Activated CD8-positive, alpha-beta T cell treated with anti-CD3 and anti-CD28 coated beads for 36 hours (primary cell): Measurements from ENCODE around the gene SLC45A3. TPM values are rescaled to one million over a fixed set of nuclear protein-coding genes. Genes with fewer than 3 reads are reported as not detected.
"Not testable (repeated sequence)": the region's sequence is repeated elsewhere in the genome, so short reads cannot be mapped to it uniquely, and the experiment has no call there.

Source experiments
- ATAC-seq: fragments of 200-7000 bp; cut with Tn5 transposase; one replicate; pipeline ENCODE4 v1.10.0; 2021; ENCODE audit warnings: mild to moderate bottlenecking, moderate library complexity
- CTCF ChIA-PET: fragments of 350-600 bp; sonication (Branson Sonifier 250); formaldehyde crosslinking; loops from one replicate; lab custom pipeline; 2021; ENCODE audit warnings: antibody characterized with exemption; lab: Charles Lee
- POLR2A ChIA-PET: fragments of 350-600 bp; sonication (Branson Sonifier 250); formaldehyde crosslinking; loops from one replicate; lab custom pipeline; 2021; ENCODE audit warnings: antibody characterized with exemption; lab: Charles Lee
- DNase-seq: peaks from one replicate; pipeline ENCODE4 v3.0.0-alpha.2; 2020
- H3K27ac Mint-ChIP-seq: one replicate; pipeline ENCODE4 v1.8.0; 2021; ENCODE audit warnings: mild to moderate bottlenecking, mixed read lengths
- H3K27me3 Mint-ChIP-seq: one replicate; pipeline ENCODE4 v1.8.0; 2021; ENCODE audit warnings: mixed read lengths
- H3K36me3 Mint-ChIP-seq: one replicate; pipeline ENCODE4 v1.8.0; 2021; ENCODE audit warnings: low read depth, mixed read lengths
- H3K4me1 Mint-ChIP-seq: one replicate; pipeline ENCODE4 v1.8.0; 2021; ENCODE audit warnings: low read depth, mixed read lengths
- H3K4me3 Mint-ChIP-seq: one replicate; pipeline ENCODE4 v1.8.0; 2021; ENCODE audit warnings: mild to moderate bottlenecking, moderate library complexity, mixed read lengths
- H3K9me3 Mint-ChIP-seq: one replicate; pipeline ENCODE4 v1.8.0; 2021; ENCODE audit warnings: mixed read lengths
- CTCF ChIP-seq: fragments of 200-600 bp; IDR thresholded peaks from one replicate; pipeline ENCODE4 v1.8.0; 2022; ENCODE audit warnings: antibody characterized with exemption, mild to moderate bottlenecking
- intact Hi-C: fragments of 100-400 bp; cut with micrococcal nuclease; formaldehyde crosslinking; loops from one replicate; pipeline ENCODE4 v1.10.0; 2022
- total RNA-seq, 2 experiments: library from RNA; stranded (reverse); gene quantifications; one replicate each; pipeline ENCODE4 v1.2.3, GENCODE V29; 2021

The SLC45A3 gene, protein sequence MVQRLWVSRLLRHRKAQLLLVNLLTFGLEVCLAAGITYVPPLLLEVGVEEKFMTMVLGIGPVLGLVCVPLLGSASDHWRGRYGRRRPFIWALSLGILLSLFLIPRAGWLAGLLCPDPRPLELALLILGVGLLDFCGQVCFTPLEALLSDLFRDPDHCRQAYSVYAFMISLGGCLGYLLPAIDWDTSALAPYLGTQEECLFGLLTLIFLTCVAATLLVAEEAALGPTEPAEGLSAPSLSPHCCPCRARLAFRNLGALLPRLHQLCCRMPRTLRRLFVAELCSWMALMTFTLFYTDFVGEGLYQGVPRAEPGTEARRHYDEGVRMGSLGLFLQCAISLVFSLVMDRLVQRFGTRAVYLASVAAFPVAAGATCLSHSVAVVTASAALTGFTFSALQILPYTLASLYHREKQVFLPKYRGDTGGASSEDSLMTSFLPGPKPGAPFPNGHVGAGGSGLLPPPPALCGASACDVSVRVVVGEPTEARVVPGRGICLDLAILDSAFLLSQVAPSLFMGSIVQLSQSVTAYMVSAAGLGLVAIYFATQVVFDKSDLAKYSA
- under 1 TPM; 0.38 to 0.65 TPM for total RNA-seq

DNA sequence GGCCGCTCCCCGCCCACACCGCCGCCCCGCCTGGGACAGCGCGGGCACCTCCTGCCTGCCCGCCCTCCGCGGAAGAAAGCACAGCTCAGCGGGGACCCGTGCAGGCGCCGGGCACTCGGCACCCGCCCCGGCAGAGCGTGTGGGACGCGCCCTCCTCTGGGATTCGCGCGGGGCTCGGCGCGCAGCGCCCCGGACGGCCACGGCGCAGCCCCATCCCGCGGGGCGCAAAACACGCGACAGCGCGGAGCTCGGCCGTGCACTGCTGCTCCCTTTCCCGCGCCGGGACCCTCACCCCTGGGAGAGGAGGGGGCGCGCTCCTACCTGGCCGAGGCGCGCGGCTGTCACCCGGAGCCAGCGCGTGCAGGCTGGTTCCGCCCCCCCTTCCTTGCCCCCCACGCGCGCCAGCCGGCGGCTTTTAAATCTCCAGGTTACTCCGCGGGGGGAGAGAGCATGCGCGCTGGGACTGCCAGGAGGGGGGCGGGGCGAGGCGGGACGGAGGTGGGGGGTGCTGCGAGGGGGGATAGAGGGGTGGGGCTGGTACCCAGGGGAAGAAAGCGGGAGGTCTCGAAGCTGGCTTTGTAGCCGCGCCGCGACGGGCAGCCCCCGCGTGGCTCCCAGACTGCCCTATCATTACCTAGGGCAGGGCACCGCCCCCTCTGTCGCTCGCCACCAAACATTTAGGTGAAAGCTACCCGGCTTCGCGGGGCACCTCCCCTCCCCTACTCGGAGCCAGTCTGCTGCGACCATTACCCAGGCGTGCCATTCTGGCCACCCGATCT is at the start of gene SLC45A3:
SLC45A3 (minus strand) TSS at position 437 of the 779 bp plus-strand sequence. CDS start 15,853 bp downstream, outside the sequence.
- H3K9me3 Mint-ChIP-seq, result no peaks in the 10 kb centered on the region
- ChIA-PET CTCF (interaction anchor here (0.7 to 10.1 kb wide), 9 partner anchors 11 to 297 kb away, joined by 3 to 101 read pairs (median 5); no protein-coding TSS in a partner anchor), POLR2A (interaction anchor here (0.6 to 1.6 kb wide), 4 partner anchors 10 to 62 kb away, joined by 3 to 5 read pairs (median 4); partner anchors contain the start of gene ELK4)
- peak; percentile 79 for ATAC-seq
- intact Hi-C loops, result no loop called here
- peak; percentile 48 for DNase-seq
- H3K27me3 Mint-ChIP-seq, result peaks cover 11% of the 10 kb centered on the region
- no peak within 1 kb of the TSS for H3K27ac Mint-ChIP-seq
- peaks cover 12% of the 10 kb centered on the region for H3K4me1 Mint-ChIP-seq
- no peaks in the 10 kb centered on the region for H3K36me3 Mint-ChIP-seq
- peak within 1 kb of the TSS; percentile 72 for H3K4me3 Mint-ChIP-seq
- no peak for TF ChIP-seq CTCF

GRCh38 chr1:205726619-205727125 is 46.4 kb upstream of the SLC45A3 start:
- POLR2A ChIA-PET, result no interaction called here
- intact Hi-C loops, result no loop called here
- H3K4me1 Mint-ChIP-seq, result peaks cover 24% of the 10 kb centered on the region
- no peaks in the 10 kb centered on the region for H3K9me3 Mint-ChIP-seq
- ATAC-seq (no peak), DNase-seq (no peak)
- H3K27ac Mint-ChIP-seq, result no peak overlapping the region
- H3K36me3 Mint-ChIP-seq, result peaks cover 54% of the 10 kb centered on the region
- no peak for TF ChIP-seq CTCF
- H3K4me3 Mint-ChIP-seq, result no peak overlapping the region
- H3K27me3 Mint-ChIP-seq, result no peaks in the 10 kb centered on the region
- CTCF ChIA-PET, result interaction anchor here (6.8 kb wide), 1 partner anchor 15 kb away, joined by 64 read pairs; no protein-coding TSS in a partner anchor

GRCh38 chr1:205725514-205725913 is 45.2 kb upstream of the SLC45A3 start:
- no peak overlapping the region for H3K4me3 Mint-ChIP-seq
- ChIA-PET CTCF (interaction anchor here (1.1 to 6.8 kb wide), 6 partner anchors 11 to 252 kb away, joined by 3 to 64 read pairs (median 8); no protein-coding TSS in a partner anchor), POLR2A (interaction anchor here (1.2 kb wide), 1 partner anchor 17 kb away, joined by 3 read pairs; no protein-coding TSS in a partner anchor)
- peaks cover 21% of the 10 kb centered on the region for H3K4me1 Mint-ChIP-seq
- no peak for ATAC-seq
- H3K27ac Mint-ChIP-seq, result no peak overlapping the region
- no peak for DNase-seq
- intact Hi-C loops, result no loop called here
- peaks cover 59% of the 10 kb centered on the region for H3K36me3 Mint-ChIP-seq
- no peaks in the 10 kb centered on the region for H3K9me3 Mint-ChIP-seq
- H3K27me3 Mint-ChIP-seq, result no peaks in the 10 kb centered on the region
- TF ChIP-seq CTCF, result no peak

DNA sequence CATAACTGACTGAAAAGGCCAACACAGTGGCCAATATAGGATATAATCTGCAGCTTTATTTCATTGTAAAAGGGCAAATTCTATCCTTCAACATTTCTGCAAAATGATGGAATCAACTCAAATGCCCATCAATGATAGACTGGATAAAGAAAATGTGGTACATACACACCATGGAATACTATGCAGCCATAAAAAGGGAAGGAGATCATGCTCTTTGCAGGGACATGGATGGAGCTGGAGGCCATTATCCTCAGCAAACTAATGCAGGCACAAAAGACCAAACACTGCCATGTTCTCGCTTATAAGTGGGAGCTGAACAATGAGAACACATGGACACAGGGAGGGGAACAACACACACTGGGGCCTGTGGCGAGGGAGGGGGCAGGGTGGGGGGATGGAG is 40.4 kb upstream of the SLC45A3 start:
- intact Hi-C loops, H3K27me3 Mint-ChIP-seq, H3K9me3 Mint-ChIP-seq, ATAC-seq, DNase-seq, H3K4me3 Mint-ChIP-seq: not testable (repeated sequence)
- H3K36me3 Mint-ChIP-seq, result peaks cover 68% of the 10 kb centered on the region
- H3K27ac Mint-ChIP-seq, result peak overlapping the region; percentile 75
- H3K4me1 Mint-ChIP-seq, result peaks cover 32% of the 10 kb centered on the region
- CTCF ChIA-PET, result interaction anchor here (1.2 to 6.8 kb wide), 4 partner anchors 10 to 62 kb away, joined by 3 to 64 read pairs (median 6); no protein-coding TSS in a partner anchor
- POLR2A ChIA-PET, result interaction anchor here (1.8 kb wide), 1 partner anchor 12 kb away, joined by 4 read pairs; no protein-coding TSS in a partner anchor

- Mint-ChIP-seq H3K36me3 (peaks cover 68% of the 10 kb centered on the region), H3K27ac (peak overlapping the region; percentile 75), H3K27me3 (no peaks in the 10 kb centered on the region), H3K4me1 (peaks cover 38% of the 10 kb centered on the region), H3K9me3 (no peaks in the 10 kb centered on the region), H3K4me3 (no peak overlapping the region)
- no peak for DNase-seq
- ATAC-seq, result peak; percentile 74
- CTCF ChIA-PET, result interaction anchor here (6.8 kb wide), 1 partner anchor 9 kb away, joined by 64 read pairs; no protein-coding TSS in a partner anchor
- POLR2A ChIA-PET, result no interaction called here
- TF ChIP-seq CTCF, result no peak
- intact Hi-C loops, result no loop called here
Observed at GRCh38 chr1:205719762-205720161, 39.5 kb upstream of the SLC45A3 start.
